GM21723 (cell line): ENCODE measurements around the gene SYPL2.
"Not testable (repeated sequence)": the region's sequence is repeated elsewhere in the genome, so short reads cannot be mapped to it uniquely, and the experiment has no call there.

Source experiments
- ATAC-seq: cut with Tn5 transposase; IDR thresholded peaks from one replicate; pipeline ENCODE4 v1.9.1; 2021; ENCODE audit warnings: mild to moderate bottlenecking, moderate library complexity; ENCODE audit not compliant: unreplicated experiment

SYPL2 gene

GRCh38 chr1:109466452-109467300, at the start of gene SYPL2:
Gene SYPL2, plus strand, starts transcription at chr1:109466546. Its CDS starts 298 bp downstream, at chr1:109466844.
- ATAC-seq = no peak

- ATAC-seq = no peak
Observed at GRCh38 chr1:109423498-109423897, 42.8 kb upstream of the SYPL2 start.

DNA sequence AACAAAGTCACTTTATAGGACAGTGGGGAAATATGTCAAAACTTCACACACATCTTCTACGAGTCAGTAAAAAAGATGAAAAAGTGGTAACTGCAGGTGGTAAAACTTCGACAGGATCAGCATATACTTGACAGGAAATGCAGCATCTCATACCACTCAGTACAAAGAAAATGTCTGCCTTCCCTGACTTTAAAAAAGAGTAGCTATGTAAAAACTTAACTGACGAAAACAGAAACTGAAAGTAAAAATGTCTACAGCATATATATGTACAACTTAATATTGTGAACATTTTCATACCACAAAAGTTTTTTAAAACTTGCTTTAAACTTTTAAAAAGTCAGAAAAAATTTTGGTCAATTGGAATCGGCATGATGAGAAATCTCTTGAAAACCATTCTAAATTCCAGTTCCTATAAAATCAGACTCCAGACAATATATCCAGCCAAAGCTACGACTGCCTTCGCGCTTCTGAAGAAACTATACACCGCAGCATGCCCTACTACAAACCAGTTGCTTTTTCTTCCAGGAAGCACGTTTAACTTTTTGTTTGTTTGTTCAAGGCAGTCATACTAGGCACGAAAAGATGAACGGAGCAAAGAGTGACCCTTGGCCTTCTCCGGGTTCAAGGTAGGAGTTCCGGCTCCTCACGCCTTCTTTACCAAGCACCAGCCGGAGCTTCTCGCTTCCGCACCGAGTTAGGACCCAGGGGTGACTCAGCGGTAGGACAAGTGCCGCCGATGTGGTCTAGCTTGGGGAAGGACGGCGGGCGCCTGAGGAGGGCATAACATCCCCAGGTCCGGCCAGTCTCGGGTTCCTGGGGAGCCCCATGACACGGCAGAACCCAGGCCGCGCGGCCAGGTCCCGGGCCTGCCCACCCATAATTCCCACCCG, 40.7 kb upstream of the SYPL2 start:
- ATAC-seq = peak; percentile 32

DNA sequence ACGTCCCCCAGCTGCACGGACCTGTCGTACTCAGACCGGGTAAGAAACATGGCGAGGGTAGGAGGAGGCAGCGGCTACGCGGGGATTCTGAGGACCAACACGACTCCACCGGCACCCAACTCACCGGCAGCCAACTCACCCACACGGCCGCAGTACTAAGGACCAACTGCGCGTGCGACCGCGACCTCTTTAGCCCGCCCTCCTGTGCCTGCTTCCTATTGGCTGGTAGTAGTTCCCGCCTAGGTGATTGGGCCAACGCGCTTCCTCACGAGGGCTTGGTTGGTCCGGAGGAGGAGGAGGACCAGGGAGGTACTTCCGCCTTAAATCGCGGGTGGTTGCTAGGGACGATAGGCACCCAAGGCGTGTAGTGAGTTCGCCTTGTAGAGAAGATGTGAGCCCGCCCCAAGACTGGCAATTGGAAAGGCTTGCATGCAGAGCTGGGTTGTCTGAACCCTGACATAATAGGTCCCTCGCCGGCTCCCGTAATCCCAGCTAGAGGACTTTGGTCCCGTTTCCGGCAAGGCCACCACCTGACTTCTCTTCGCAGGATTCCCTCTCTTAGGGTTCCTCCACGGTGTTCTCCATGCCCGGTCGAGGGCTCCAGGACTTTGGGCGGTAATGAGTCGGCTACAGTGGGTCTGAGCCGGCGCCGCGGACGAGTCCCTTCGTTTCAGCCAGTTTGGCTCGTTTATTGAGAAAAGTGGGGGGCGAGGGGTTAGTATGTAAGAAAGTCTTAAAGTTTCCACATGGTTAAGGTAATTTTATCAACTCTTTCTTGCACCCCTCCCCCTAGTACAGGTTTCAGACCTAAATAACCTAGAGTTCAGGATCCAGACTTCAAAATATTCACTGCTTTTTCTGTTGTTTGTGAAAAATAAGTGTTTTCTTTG, 39.8 kb upstream of the SYPL2 start, which contains the start of gene PSMA5:
TSS of gene PSMA5 (minus strand) at position 168 of the 890 bp plus-strand sequence. CDS start at position 50, 118 bp downstream.
- ATAC-seq = peak; percentile 98

- ATAC-seq = no peak
Observed at GRCh38 chr1:109427171-109427467, 39.2 kb upstream of the SYPL2 start.

- ATAC-seq = no peak
Observed at GRCh38 chr1:109432336-109432735, 34.0 kb upstream of the SYPL2 start.

DNA sequence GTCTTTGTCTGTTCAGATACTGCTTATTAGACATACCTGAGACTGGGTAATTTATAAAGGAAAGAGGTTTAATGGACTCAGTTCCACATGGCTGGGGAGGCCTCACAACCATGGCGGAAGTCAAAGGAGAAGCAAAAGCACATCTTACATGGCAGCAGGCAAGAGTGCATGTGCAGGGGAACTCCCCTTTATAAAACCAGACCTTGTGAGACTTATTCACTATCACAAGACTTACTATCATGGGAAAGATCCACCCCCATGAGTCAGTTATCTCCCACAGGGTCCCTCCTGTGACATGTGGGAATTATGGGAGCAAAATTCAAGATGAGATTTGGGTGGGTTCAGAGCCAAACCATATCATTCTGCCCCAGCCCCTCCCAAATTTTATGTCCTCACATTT, 33.0 kb upstream of the SYPL2 start:
- no peak for ATAC-seq

DNA sequence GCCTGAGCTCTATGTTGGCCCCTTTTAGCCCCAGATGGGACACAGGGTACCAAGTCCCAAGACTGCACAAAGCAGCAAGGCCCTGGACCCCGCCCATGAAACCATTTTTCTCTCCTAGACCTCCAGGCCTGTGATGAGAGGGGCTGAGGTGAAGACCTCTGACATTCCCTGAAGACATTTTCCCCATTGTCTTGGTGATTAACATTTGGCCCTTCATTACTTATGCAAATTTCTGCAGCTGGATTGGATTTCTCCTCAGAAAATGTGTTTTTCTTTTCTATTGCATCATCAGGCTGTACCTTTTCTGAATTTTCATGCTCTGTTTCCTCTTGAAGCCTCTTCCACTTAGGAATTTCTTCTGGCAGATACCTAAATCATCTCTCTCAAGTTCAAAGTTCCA, 31.9 kb upstream of the SYPL2 start:
- no peak for ATAC-seq

DNA sequence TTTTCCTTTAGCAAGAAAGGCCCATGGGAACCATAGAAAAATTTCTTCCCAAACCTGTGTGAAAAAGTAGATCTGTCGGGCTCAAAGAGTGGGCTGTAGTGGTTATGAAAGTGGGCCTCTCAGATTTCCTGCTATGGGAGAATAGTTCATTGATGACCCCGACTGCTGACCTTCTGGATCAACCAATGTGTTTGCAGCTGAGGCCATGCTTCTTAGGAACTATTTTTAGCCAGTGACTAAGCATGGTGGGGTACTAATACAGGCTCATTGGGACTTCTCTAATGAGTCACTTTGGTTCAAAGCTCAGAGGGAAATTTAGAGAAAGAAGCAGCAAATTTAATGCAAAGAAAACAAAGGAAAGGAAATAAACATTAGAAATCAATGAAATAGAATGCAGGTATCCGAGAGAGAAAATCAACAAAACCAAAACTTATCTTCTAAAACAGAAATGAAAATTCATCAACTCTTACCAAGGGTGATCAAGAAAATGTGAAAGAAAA, 27.5 kb upstream of the SYPL2 start:
- no peak for ATAC-seq

GRCh38 chr1:109441069-109441468, 25.3 kb upstream of the SYPL2 start:
- no peak for ATAC-seq

- no peak for ATAC-seq
Observed at GRCh38 chr1:109443476-109443875, 22.9 kb upstream of the SYPL2 start.

- no peak for ATAC-seq
Observed at GRCh38 chr1:109444346-109444745, 22.0 kb upstream of the SYPL2 start.

DNA sequence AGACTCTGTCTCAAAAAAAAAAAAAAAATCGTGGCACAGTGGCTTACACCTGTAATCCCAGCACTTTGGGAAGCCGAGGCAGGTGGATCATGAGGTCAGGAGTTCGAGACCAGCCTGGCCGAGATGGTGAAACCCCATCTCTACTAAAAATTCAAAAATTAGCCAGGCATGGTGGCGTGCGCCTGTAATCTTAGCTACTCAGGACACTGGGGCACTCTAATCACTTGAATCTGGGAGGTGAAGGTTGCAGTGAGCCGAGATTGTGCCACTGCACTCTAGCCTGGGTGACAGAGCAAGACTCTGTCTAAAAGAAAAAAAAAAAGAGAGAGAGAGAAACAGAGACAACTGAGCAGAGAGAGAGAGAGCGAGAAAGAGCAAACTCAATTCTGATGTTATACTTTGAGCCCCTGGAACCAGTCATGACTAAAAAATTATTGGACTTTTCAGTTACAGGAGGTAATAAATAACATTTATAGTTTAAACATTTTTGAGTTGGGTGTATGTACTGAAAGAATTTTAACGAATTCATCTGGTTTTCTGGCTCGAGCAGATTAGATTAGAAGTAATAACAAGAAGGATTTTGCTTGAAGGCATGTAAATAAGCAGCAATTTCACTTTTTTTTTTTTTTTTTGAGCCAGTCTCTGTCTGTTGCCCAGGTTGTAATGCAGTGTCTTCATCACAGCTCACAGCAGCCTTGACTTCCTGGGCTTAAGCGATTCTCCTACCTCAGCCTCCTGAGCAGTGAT, 20.2 kb upstream of the SYPL2 start:
- ATAC-seq = not testable (repeated sequence)

GRCh38 chr1:109447524-109447923, 18.8 kb upstream of the SYPL2 start:
- no peak for ATAC-seq

- ATAC-seq = no peak
Observed at GRCh38 chr1:109454497-109455133, 11.7 kb upstream of the SYPL2 start.

- ATAC-seq = no peak
Observed at GRCh38 chr1:109457819-109458218, 8.5 kb upstream of the SYPL2 start.

- no peak for ATAC-seq
Observed at GRCh38 chr1:109466125-109466451, 258 bp upstream of the SYPL2 start.

DNA sequence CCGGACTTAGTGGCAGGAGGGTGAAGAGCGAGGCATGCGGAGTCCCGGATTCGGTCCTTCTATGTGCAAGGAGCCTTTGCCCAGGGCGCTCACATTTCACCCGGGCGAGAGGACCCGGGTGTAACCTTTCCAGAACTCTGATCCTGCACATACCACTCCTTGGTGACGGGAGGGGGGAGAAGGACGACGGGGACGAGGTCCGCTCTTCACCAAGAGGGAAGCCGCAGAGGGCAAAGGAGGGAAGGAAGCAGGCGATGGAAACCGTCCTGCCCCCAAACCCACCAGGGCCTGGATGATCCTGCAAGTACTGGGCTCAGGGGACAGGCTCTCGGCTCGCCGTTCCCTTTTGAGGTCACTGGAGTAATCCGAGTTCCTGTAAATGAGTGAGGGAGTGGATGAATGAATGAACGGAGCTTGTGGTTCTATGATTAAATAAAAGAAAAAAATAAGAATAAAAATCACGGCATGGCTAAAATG, 993 bp downstream of the SYPL2 start:
- no peak for ATAC-seq

DNA sequence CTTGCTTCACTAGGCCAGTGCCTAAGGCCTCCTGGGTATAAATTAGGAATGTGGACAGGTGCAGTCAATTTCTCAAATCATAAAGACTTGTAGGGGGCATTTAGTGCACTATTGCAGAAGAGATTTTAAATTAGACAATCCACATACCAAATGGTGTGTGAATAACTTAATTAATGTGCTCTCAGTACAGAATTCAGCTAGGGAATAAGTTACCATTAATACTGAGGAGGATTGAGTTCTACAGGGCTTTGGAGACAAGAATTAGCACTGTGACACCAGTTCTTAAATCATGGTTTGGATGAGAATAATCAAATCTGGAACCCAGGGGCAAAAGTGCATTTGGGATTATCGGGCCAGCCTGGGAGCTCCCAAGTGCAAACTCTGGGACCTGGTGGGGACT, 1.7 kb downstream of the SYPL2 start:
- no peak for ATAC-seq

GRCh38 chr1:109468903-109469302, 2.6 kb downstream of the SYPL2 start:
- ATAC-seq = no peak
